IMR-90 (cell line): ENCODE measurements around the gene IL1RAPL1. TPM values are rescaled to one million over a fixed set of nuclear protein-coding genes. Genes with fewer than 3 reads are reported as not detected.

ENCODE experiments used
- ATAC-seq: fragments of 200-7000 bp; cut with Tn5 transposase; 2 replicates; pipeline ENCODE4 v1.9.1; 2020; ENCODE audit warnings: low read depth, mild to moderate bottlenecking, moderate library complexity
- BruUV-seq: library from RNA; stranded (reverse); fragments of 400-500 nt; replicated peaks from 2 replicates; lab custom pipeline; 2021; lab: Mats Ljungman, UMichigan
- CTCF ChIA-PET: fragments of 300-600 bp; formaldehyde crosslinking; extraction: SDS; loops from one replicate; lab custom pipeline; 2021; ENCODE audit warnings: antibody characterized with exemption; lab: Yijun Ruan, JAX
- POLR2A ChIA-PET: fragments of 300-600 bp; sonication (Branson Sonifier 250); formaldehyde crosslinking; loops from one replicate; lab custom pipeline; 2022; ENCODE audit warnings: antibody characterized with exemption; ENCODE audit not compliant: unreplicated experiment; lab: Charles Lee
- DNase-seq: peaks from one replicate; pipeline ENCODE4 v3.0.0; 2013
- H2AFZ ChIP-seq: replicated peaks from 2 replicates; pipeline ENCODE3; 2013; ENCODE audit warnings: low read length, mild to moderate bottlenecking; ENCODE audit not compliant: poor library complexity
- H2AK5ac ChIP-seq: 2 replicates; pipeline ENCODE4 v1.6.1; 2013; ENCODE audit warnings: low read depth, low read length, inconsistent platforms
- H2AK9ac ChIP-seq: replicated peaks from 2 replicates; pipeline ENCODE3; 2013; ENCODE audit warnings: mild to moderate bottlenecking, low read depth, low read length, moderate library complexity; ENCODE audit not compliant: poor library complexity
- H2BK120ac ChIP-seq: 2 replicates; pipeline ENCODE4 v1.6.1; 2013; ENCODE audit warnings: low read depth, low read length, inconsistent platforms
- H2BK15ac ChIP-seq: 3 replicates; pipeline ENCODE4 v1.6.1; 2013; ENCODE audit warnings: low read depth, low read length, inconsistent platforms
- H2BK20ac ChIP-seq: 2 replicates; pipeline ENCODE4 v1.6.1; 2013; ENCODE audit warnings: low read depth, mild to moderate bottlenecking, inconsistent platforms, low read length, moderate library complexity
- H2BK5ac ChIP-seq: 2 replicates; pipeline ENCODE4 v1.6.1; 2013; ENCODE audit warnings: mild to moderate bottlenecking, low read depth, low read length, inconsistent platforms; ENCODE audit not compliant: poor library complexity, severe bottlenecking
- H3K14ac ChIP-seq: replicated peaks from 2 replicates; pipeline ENCODE4 v1.6.1; 2013; ENCODE audit warnings: low read depth, low read length, inconsistent platforms
- H3K18ac ChIP-seq: 2 replicates; pipeline ENCODE4 v1.6.1; 2013; ENCODE audit warnings: low read depth, low read length, control low read depth
- H3K23ac ChIP-seq: 2 replicates; pipeline ENCODE4 v1.6.1; 2013; ENCODE audit warnings: low read depth, low read length, inconsistent platforms
- H3K27ac ChIP-seq: 2 replicates; pipeline ENCODE4 v1.5.1; 2013; ENCODE audit warnings: mild to moderate bottlenecking, control low read depth, low read length; ENCODE audit not compliant: insufficient read depth
- H3K27me3 ChIP-seq: 2 replicates; pipeline ENCODE4 v1.6.1; 2013; ENCODE audit warnings: low read length; ENCODE audit not compliant: control insufficient read depth, insufficient read depth
- H3K36me3 ChIP-seq: 2 replicates; pipeline ENCODE4 v1.6.1; 2013; ENCODE audit warnings: low read length, mixed read lengths; ENCODE audit not compliant: control insufficient read depth, insufficient read depth
- H3K4ac ChIP-seq: 2 replicates; pipeline ENCODE4 v1.6.1; 2013; ENCODE audit warnings: low read depth, low read length, inconsistent platforms
- H3K4me1 ChIP-seq: 2 replicates; pipeline ENCODE4 v1.6.1; 2013; ENCODE audit warnings: low read length, mixed read lengths; ENCODE audit not compliant: control insufficient read depth, insufficient read depth
- H3K4me2 ChIP-seq: 2 replicates; pipeline ENCODE4 v1.6.1; 2013; ENCODE audit warnings: low read depth, mild to moderate bottlenecking, control low read depth, low read length, moderate library complexity
- H3K4me3 ChIP-seq: 2 replicates; pipeline ENCODE4 v1.5.1; 2013; ENCODE audit warnings: low read depth, mild to moderate bottlenecking, control low read depth, low read length, moderate library complexity; ENCODE audit not compliant: insufficient read depth
- H3K56ac ChIP-seq: 2 replicates; pipeline ENCODE4 v1.6.1; 2013; ENCODE audit warnings: low read length, inconsistent platforms; ENCODE audit not compliant: insufficient read depth; ENCODE audit errors: extremely low read depth
- H3K79me1 ChIP-seq, 2 experiments: 2 replicates each; pipeline ENCODE4 v1.6.1; 2013; ENCODE audit warnings: low read length in 2 of 2, inconsistent platforms in 1 of 2, low read depth in 1 of 2
- H3K9ac ChIP-seq: 2 replicates; pipeline ENCODE4 v1.6.1; 2013; ENCODE audit warnings: low read depth, low read length, control low read depth
- H3K9me1 ChIP-seq: 2 replicates; pipeline ENCODE4 v1.6.1; 2013; ENCODE audit warnings: low read length, inconsistent platforms; ENCODE audit not compliant: insufficient read depth
- H3K9me3 ChIP-seq: 2 replicates; pipeline ENCODE4 v1.6.1; 2013; ENCODE audit warnings: low read length; ENCODE audit not compliant: control insufficient read depth, insufficient read depth
- H4K20me1 ChIP-seq: 2 replicates; pipeline ENCODE4 v1.6.1; 2013; ENCODE audit warnings: low read length, inconsistent platforms; ENCODE audit not compliant: insufficient read depth
- H4K5ac ChIP-seq: 2 replicates; pipeline ENCODE4 v1.6.1; 2013; ENCODE audit warnings: mild to moderate bottlenecking, low read depth, low read length, control low read depth
- H4K8ac ChIP-seq, 2 experiments: 2 replicates each; pipeline ENCODE4 v1.6.1; 2013; ENCODE audit warnings: low read depth in 2 of 2, low read length in 2 of 2, control low read depth in 1 of 2, inconsistent platforms in 1 of 2
- H4K91ac ChIP-seq: 2 replicates; pipeline ENCODE4 v1.6.1; 2013; ENCODE audit warnings: low read depth, low read length, inconsistent platforms; ENCODE audit not compliant: insufficient read depth
- CEBPB ChIP-seq: IDR thresholded peaks from 2 replicates; pipeline ENCODE4 v1.6.1; 2012; ENCODE audit warnings: low read depth, low read length, improper control_type of control experiment
- WGBS, 2 experiments: methylation state at CpG; one replicate each; pipeline versions ENCODE4 v1.1.5 to v1.1.7; 2013; ENCODE audit warnings: missing lambda C conversion rate in 2 of 2; ENCODE audit not compliant: insufficient read length in 1 of 2; ENCODE audit errors: extremely low coverage in 2 of 2; 5-methylcytosine and 5-hydroxymethylcytosine counted together
- dilution Hi-C: fragments of 300-500 bp; cut with HindIII; formaldehyde crosslinking; loops from one replicate; pipeline ENCODE4 v1.14.3; 2018; ENCODE audit warnings: low sequenced_read_pairs; ENCODE audit not compliant: unreplicated experiment
- in situ Hi-C: fragments of 300-500 bp; cut with MboI; formaldehyde crosslinking; loops from 3 replicates; pipeline ENCODE4 v1.14.3; 2019; ENCODE audit warnings: low sequenced_read_pairs, inconsistent platforms, mixed read lengths
- intact Hi-C: fragments of 100-400 bp; cut with micrococcal nuclease; formaldehyde crosslinking; loops from 2 replicates; pipeline ENCODE4 v1.10.0; 2022
- polyA plus RNA-seq, 3 experiments: library from polyadenylated mRNA; depleted of rRNA; stranded (reverse); fragments of >200 nt; gene quantifications; 2 replicates each; pipeline ENCODE4 v1.2.3, GENCODE V29; 2012; ENCODE audit warnings: low replicate concordance in 1 of 3
- total RNA-seq: library from RNA; depleted of rRNA; stranded (reverse); fragments of >200 nt; gene quantifications from 2 replicates; pipeline ENCODE4 v1.2.3, GENCODE V29; 2012

Gene IL1RAPL1
- total and polyA plus RNA-seq, 2 of the 4 experiments (the other 2 are of a cell fraction): 1.5 to 9.0 TPM

DNA sequence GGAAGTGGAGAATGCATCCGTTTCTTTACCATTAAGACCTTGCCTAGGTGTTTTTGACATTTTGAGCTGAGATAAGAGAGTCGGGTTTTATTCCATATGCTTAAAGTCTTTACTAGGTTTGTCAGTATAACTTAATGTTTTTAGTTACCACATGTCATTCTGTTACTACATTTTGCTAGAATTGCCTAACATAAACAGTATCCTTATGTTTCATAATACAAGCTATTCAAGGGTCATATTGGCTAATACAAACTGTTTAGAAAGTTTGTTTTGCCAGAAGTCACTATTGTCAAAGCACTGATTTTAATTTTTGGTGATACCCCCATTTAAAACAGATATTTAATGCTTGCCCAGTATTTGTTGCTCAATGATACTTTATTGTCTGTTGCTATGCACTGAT, 1200.4 kb downstream of the IL1RAPL1 start:
- H3K9me1 ChIP-seq: no peaks in the 10 kb centered on the region
- in situ Hi-C loops: no loop called here
- no CpG with 5 or more reads among the region's 2 CpGs for WGBS, 2 experiments

More for the DNA sequence above, 1200.4 kb downstream of the IL1RAPL1 start:
- H4K5ac ChIP-seq: no peak overlapping the region
- H2BK15ac ChIP-seq: no peak overlapping the region
- H3K27ac ChIP-seq: no peak overlapping the region
- no peaks in the 10 kb centered on the region for H3K27me3 ChIP-seq
- no peak overlapping the region for H2AK9ac ChIP-seq
- no peak for TF ChIP-seq CEBPB
- no peaks in the 10 kb centered on the region for H4K20me1 ChIP-seq
- H3K9me3 ChIP-seq: no peaks in the 10 kb centered on the region
- ChIA-PET CTCF (no interaction called here), POLR2A (no interaction called here)
- H4K91ac ChIP-seq: no peak overlapping the region
- intact Hi-C loops (no loop called here), dilution Hi-C loops (no loop called here)
- no peaks in the 10 kb centered on the region for H3K79me1 ChIP-seq
- H2BK120ac ChIP-seq: no peak overlapping the region
- DNase-seq: peak; percentile 33
- no peak overlapping the region for H3K56ac ChIP-seq
- H3K4me3 ChIP-seq: no peak overlapping the region
- no peak overlapping the region for H2AK5ac ChIP-seq
- H4K8ac ChIP-seq: no peak overlapping the region
- peaks cover 1% of the 10 kb centered on the region; the same call in 1 of the 2 replicates for H3K4me1 ChIP-seq
- H3K23ac ChIP-seq: no peak overlapping the region
- no peak overlapping the region for H3K4ac ChIP-seq
- no peaks in the 10 kb centered on the region for H3K36me3 ChIP-seq
- H2AFZ ChIP-seq: no peak overlapping the region
- H3K18ac ChIP-seq: no peak overlapping the region
- no peak overlapping the region for H3K9ac ChIP-seq
- no peak overlapping the region; the same call in 1 of the 2 replicates for H3K4me2 ChIP-seq
- no peak overlapping the region for H3K14ac ChIP-seq
- no peak overlapping the region for H2BK20ac ChIP-seq
- 0 out of 2 replicates have a peak, but pooled peaks have one; percentile 17 for ATAC-seq
- H2BK5ac ChIP-seq: no peak overlapping the region
- no TSS peak for BruUV-seq
